ENCODE results near the gene HLA-DPB1. TPM values are rescaled to one million over a fixed set of nuclear protein-coding genes. Genes with fewer than 3 reads are reported as not detected.

Gene HLA-DPB1
- polyA plus RNA-seq, 1 experiment, result 1.6 TPM

GRCh38 chr6:33064723-33065122 lies 11.1 kb upstream of the HLA-DPB1 start:
- ChIA-PET CTCF (interaction anchor here (1.7 kb wide), 1 partner anchor 19 kb away, joined by 6 read pairs; no protein-coding TSS in a partner anchor), POLR2A (no interaction called here)
- Histone ChIP-seq H3K27me3 (ENCODE audit: control insufficient read depth, insufficient read depth, low read length) (no peaks in the 10 kb centered on the region), H3K4me3 (ENCODE audit: low read depth, low read length) (no peak overlapping the region), H3K27ac (ENCODE audit: low read depth, low read length) (no peak overlapping the region), H3K9me3 (ENCODE audit: control insufficient read depth, insufficient read depth, low read length) (no peaks in the 10 kb centered on the region)
- DNase-seq (ENCODE audit: low read depth, low spot score), result no peak
- TF ChIP-seq CTCF (IDR thresholded peaks at IDR 0.05; ENCODE audit: low read depth, low read length), result no peak

GRCh38 chr6:33065312-33065711 lies 10.5 kb upstream of the HLA-DPB1 start:
- ChIA-PET POLR2A (no interaction called here), CTCF (interaction anchor here (0.5 to 1.7 kb wide), 2 partner anchors 18 to 811 kb away, joined by 4 to 6 read pairs; no protein-coding TSS in a partner anchor)
- Histone ChIP-seq H3K27me3 (ENCODE audit: control insufficient read depth, insufficient read depth, low read length) (no peaks in the 10 kb centered on the region), H3K27ac (ENCODE audit: low read depth, low read length) (no peak overlapping the region), H3K9me3 (ENCODE audit: control insufficient read depth, insufficient read depth, low read length) (no peaks in the 10 kb centered on the region), H3K4me3 (ENCODE audit: low read depth, low read length) (no peak overlapping the region)
- no peak for TF ChIP-seq CTCF (IDR thresholded peaks at IDR 0.05; ENCODE audit: low read depth, low read length)
- DNase-seq (ENCODE audit: low read depth, low spot score), result no peak

- POLR2A ChIA-PET, result no interaction called here
- H3K9me3 ChIP-seq (ENCODE audit: control insufficient read depth, insufficient read depth, low read length), result no peaks in the 10 kb centered on the region
- no peak overlapping the region for H3K27ac ChIP-seq (ENCODE audit: low read depth, low read length)
- H3K4me3 ChIP-seq (ENCODE audit: low read depth, low read length), result no peak overlapping the region
- no peak for DNase-seq (ENCODE audit: low read depth, low spot score)
- H3K27me3 ChIP-seq (ENCODE audit: control insufficient read depth, insufficient read depth, low read length), result peaks cover 5% of the 10 kb centered on the region
- CTCF ChIA-PET, result interaction anchor here (1.5 kb wide), 1 partner anchor 181 kb away, joined by 3 read pairs; no protein-coding TSS in a partner anchor
- TF ChIP-seq CTCF (IDR thresholded peaks at IDR 0.05; ENCODE audit: low read depth, low read length), result no peak
Measured at GRCh38 chr6:33066917-33067521, 8.8 kb upstream of the HLA-DPB1 start.

GRCh38 chr6:33069021-33069738 lies 6.6 kb upstream of the HLA-DPB1 start:
- no peak for DNase-seq (ENCODE audit: low read depth, low spot score)
- ChIA-PET POLR2A (no interaction called here), CTCF (no interaction called here)
- H3K4me3 ChIP-seq (ENCODE audit: low read depth, low read length), result no peak overlapping the region
- H3K27ac ChIP-seq (ENCODE audit: low read depth, low read length), result no peak overlapping the region
- H3K27me3 ChIP-seq (ENCODE audit: control insufficient read depth, insufficient read depth, low read length), result peaks cover 14% of the 10 kb centered on the region
- no peak for TF ChIP-seq CTCF (IDR thresholded peaks at IDR 0.05; ENCODE audit: low read depth, low read length)
- no peaks in the 10 kb centered on the region for H3K9me3 ChIP-seq (ENCODE audit: control insufficient read depth, insufficient read depth, low read length)

GRCh38 chr6:33070909-33071308 lies 4.9 kb upstream of the HLA-DPB1 start:
- ChIA-PET POLR2A (no interaction called here), CTCF (no interaction called here)
- no peak for TF ChIP-seq CTCF (IDR thresholded peaks at IDR 0.05; ENCODE audit: low read depth, low read length)
- H3K27me3 ChIP-seq (ENCODE audit: control insufficient read depth, insufficient read depth, low read length), result peaks cover 21% of the 10 kb centered on the region
- H3K9me3 ChIP-seq (ENCODE audit: control insufficient read depth, insufficient read depth, low read length), result no peaks in the 10 kb centered on the region
- H3K27ac ChIP-seq (ENCODE audit: low read depth, low read length), result no peak overlapping the region
- DNase-seq (ENCODE audit: low read depth, low spot score), result no peak
- no peak overlapping the region for H3K4me3 ChIP-seq (ENCODE audit: low read depth, low read length)
